AG09319 (cell line): ENCODE results near the gene BTBD9.

ENCODE experiments used
- DNase-seq: peaks from one replicate; pipeline ENCODE4 v3.0.0-alpha.2; 2010; ENCODE audit warnings: low read depth; ENCODE audit errors: extremely low read depth
- TF ChIP-seq, protein P1 (sequence below): IDR thresholded peaks from 2 replicates; pipeline ENCODE4 v1.5.1; 2011; ENCODE audit warnings: low read depth, mild to moderate bottlenecking, inconsistent platforms, low read length, moderate library complexity

Gene BTBD9

DNA sequence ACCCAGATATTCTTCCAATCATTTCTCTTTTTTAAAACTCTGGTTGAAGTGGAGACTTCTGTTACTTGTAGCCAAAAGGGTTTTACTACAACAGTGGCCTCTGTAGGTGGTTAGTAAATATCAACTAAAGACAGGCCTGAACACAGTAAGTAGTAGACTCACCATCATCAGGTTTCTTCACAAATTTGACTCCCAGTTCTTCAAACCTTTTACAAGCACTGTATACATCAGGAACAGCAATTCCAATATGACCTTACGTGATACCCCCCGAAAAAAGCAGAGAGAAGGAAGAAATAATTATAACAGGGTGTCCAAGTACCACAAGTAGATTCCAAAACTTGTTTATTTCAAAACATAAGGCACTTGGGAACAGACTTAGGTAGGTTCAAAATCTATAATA lies 42.1 kb upstream of the BTBD9 start:
- DNase-seq = no peak
- TF ChIP-seq, protein P1, sequence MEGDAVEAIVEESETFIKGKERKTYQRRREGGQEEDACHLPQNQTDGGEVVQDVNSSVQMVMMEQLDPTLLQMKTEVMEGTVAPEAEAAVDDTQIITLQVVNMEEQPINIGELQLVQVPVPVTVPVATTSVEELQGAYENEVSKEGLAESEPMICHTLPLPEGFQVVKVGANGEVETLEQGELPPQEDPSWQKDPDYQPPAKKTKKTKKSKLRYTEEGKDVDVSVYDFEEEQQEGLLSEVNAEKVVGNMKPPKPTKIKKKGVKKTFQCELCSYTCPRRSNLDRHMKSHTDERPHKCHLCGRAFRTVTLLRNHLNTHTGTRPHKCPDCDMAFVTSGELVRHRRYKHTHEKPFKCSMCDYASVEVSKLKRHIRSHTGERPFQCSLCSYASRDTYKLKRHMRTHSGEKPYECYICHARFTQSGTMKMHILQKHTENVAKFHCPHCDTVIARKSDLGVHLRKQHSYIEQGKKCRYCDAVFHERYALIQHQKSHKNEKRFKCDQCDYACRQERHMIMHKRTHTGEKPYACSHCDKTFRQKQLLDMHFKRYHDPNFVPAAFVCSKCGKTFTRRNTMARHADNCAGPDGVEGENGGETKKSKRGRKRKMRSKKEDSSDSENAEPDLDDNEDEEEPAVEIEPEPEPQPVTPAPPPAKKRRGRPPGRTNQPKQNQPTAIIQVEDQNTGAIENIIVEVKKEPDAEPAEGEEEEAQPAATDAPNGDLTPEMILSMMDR = no peak

DNA sequence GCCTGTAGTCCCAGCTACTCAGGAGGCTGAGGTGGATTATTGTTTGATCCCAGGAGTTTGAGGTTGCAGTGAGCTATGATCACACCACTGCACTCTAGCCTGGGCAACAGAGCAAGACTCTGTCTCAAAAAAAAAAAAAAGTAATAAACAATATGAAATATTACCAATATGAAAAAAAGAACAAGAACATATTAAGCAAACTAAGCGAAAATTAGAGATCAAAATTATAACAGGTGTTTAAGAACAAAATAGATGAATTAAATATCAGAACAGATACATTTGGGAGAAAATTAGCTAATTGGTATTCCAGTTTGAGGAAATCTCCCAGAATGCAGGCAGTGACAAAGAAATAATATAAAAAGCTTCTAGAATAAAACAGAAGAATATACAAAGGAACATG lies 39.9 kb upstream of the BTBD9 start:
- no peak for DNase-seq
- TF ChIP-seq, protein P1 = no peak

- DNase-seq = no peak
- TF ChIP-seq, protein P1 = no peak
These were observed 38.5 kb upstream of the BTBD9 start for GRCh38 chr6:38678178-38678760.

- no peak for DNase-seq
- TF ChIP-seq, protein P1 = no peak
These were observed 37.3 kb upstream of the BTBD9 start for GRCh38 chr6:38676974-38677544.

DNA sequence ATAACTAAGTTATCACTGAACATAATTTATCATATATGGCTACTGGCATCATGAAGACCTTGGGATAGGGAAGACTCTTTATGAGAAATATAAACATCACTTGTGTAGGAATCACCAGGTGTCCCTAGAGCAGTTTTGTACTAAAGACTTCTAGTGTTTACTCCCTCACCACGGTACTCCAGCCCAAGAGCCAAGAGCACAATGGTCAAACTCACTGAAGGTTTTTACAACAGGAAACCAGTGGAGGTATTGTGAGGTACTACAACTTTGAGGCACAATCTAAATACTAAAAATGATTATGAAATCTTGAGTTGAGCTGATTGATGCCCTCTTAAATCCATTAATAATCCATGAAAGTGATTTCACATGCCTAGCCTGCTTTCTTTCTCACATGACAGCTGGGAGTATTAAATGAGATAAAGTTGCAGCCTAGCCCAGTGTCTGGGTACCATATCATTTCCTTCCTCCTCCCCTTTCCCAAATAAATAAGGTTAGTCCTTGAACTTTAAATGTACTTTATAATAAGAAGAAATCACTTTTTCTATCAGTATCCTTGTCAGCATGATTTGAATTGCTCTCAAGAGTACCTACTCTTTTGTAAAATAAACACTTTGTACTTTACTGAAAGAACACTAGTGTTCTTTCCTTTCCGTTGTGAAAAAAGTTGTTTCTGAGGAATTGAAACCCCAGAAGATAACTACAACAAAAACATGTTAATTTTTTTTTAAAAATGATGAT lies 36.7 kb upstream of the BTBD9 start:
- TF ChIP-seq, protein P1 = no peak
- DNase-seq = no peak

DNA sequence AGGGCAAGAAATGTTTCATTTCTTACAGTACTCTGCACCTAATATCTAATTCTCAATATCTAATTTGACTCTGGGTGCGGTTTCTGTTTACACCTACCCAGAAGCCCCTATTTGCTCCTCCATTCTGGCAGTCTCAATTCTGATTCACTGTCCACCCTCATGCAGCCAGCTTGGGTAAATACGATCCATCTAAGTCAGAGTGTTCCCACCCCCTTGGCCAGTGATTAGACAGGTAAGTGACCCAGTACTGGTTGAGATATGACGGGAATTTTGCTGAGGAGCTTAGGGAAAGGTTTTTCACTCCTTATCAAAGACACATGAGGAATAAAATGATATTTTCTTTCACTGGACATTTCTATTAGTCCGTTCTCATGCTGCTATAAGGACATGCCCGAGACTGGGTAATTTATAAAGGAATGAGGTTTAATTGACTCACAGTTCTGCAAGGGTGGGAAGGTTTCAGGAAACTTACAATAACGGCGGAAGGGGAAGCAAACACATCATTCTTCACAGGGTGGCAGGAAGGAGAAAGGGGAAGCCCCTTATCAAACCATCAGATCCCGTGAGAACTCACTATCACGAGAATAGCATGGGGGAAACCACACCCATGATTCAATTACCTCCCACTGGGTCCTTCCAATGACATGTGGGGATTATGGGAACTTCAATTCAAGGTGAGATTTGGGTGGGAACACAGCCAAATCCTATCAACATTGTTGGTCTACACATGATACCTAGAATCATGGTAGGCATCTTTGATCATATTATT lies 33.9 kb upstream of the BTBD9 start:
- TF ChIP-seq, protein P1 = no peak
- no peak for DNase-seq
